Subcutaneous abdominal adipose tissue (tissue), 5 donors: ENCODE measurements around the gene BCO1.

ENCODE experiments used
- H3K27ac ChIP-seq: one replicate; pipeline ENCODE4 v1.7.0; 2013; ENCODE audit warnings: low read depth, mild to moderate bottlenecking, inconsistent platforms, low read length, moderate library complexity
- H3K27me3 ChIP-seq, 5 donors: one replicate each; pipeline ENCODE4 v1.7.0; 2013; ENCODE audit warnings: low read length in 5 of 5, inconsistent platforms in 1 of 5; ENCODE audit not compliant: control insufficient read depth in 5 of 5, insufficient read depth in 4 of 5
- H3K36me3 ChIP-seq, 5 donors: one replicate each; pipeline ENCODE4 v1.7.0; 2013; ENCODE audit warnings: low read length in 5 of 5; ENCODE audit not compliant: control insufficient read depth in 5 of 5, insufficient read depth in 5 of 5
- H3K4me1 ChIP-seq, 5 donors: one replicate each; pipeline ENCODE4 v1.7.0; 2013; ENCODE audit warnings: low read length in 5 of 5, mild to moderate bottlenecking in 3 of 5, moderate library complexity in 1 of 5; ENCODE audit not compliant: control insufficient read depth in 5 of 5, insufficient read depth in 5 of 5
- H3K4me3 ChIP-seq, 5 donors: one replicate each; pipeline ENCODE4 v1.7.0; 2013; ENCODE audit warnings: low read length in 5 of 5, low read depth in 1 of 5
- H3K9ac ChIP-seq, 5 donors: one replicate each; pipeline ENCODE4 v1.7.0; 2013; ENCODE audit warnings: low read length in 5 of 5, mild to moderate bottlenecking in 4 of 5, moderate library complexity in 3 of 5
- H3K9me3 ChIP-seq, 5 donors: one replicate each; pipeline ENCODE4 v1.7.0; 2013; ENCODE audit warnings: low read length in 5 of 5; ENCODE audit not compliant: control insufficient read depth in 5 of 5
- donor health status: healthy.
- donor health status: healthy.
- donor health status: healthy.
- donor health status: healthy.
- donor health status: healthy.

BCO1 gene

GRCh38 chr16:81313701-81314602 lies 75.5 kb downstream of the BCO1 start:
- H3K9me3 ChIP-seq: no peaks in the 10 kb centered on the region
- H3K9ac ChIP-seq: peak overlapping the region; percentile 45 to 81 (median 79)
- peaks cover 0 to 2% (median 0%) of the 10 kb centered on the region in 5 donors for H3K36me3 ChIP-seq
- H3K27me3 ChIP-seq: no peaks in the 10 kb centered on the region
- H3K4me1 ChIP-seq: peaks cover 9 to 27% (median 24%) of the 10 kb centered on the region in 5 donors
- H3K27ac ChIP-seq: peak overlapping the region; percentile 80
- peak overlapping the region; percentile 74 to 99 (median 97) for H3K4me3 ChIP-seq

- peak within 1 kb of the TSS; percentile 73 to 84 (median 79) for H3K9ac ChIP-seq
- no peaks in the 10 kb centered on the region for H3K27me3 ChIP-seq
- peaks cover 9 to 30% (median 24%) of the 10 kb centered on the region in 5 donors for H3K4me1 ChIP-seq
- H3K9me3 ChIP-seq: no peaks in the 10 kb centered on the region
- peak within 1 kb of the TSS; percentile 80 for H3K27ac ChIP-seq
- H3K4me3 ChIP-seq: peak within 1 kb of the TSS; percentile 74 to 99 (median 97)
- H3K36me3 ChIP-seq: peaks cover 0 to 2% (median 0%) of the 10 kb centered on the region in 5 donors
Measured at GRCh38 chr16:81314603-81315270, 76.2 kb downstream of the BCO1 start, which contains the start of gene GAN. TSS of gene GAN (plus strand) at chr16:81314962. CDS start at chr16:81315114, 152 bp downstream.

GRCh38 chr16:81315271-81316175 lies 77.0 kb downstream of the BCO1 start:
- peak overlapping the region; percentile 73 to 84 (median 79) for H3K9ac ChIP-seq
- peaks cover 9 to 30% (median 24%) of the 10 kb centered on the region in 5 donors for H3K4me1 ChIP-seq
- no peaks in the 10 kb centered on the region for H3K9me3 ChIP-seq

GRCh38 chr16:81316176-81316496 lies 77.6 kb downstream of the BCO1 start:
- Histone ChIP-seq H3K9me3 (no peaks in the 10 kb centered on the region), H3K36me3 (peaks cover 0 to 2% (median 0%) of the 10 kb centered on the region in 5 donors), H3K9ac (peak overlapping the region in 4 of 5 donors; percentile 73 to 84 (median 80)), H3K4me1 (peaks cover 9 to 30% (median 24%) of the 10 kb centered on the region in 5 donors), H3K27me3 (no peaks in the 10 kb centered on the region), H3K4me3 (peak overlapping the region; percentile 73 to 99 (median 79)), H3K27ac (peak overlapping the region; percentile 80)

More at GRCh38 chr16:81315271-81316175, 77.0 kb downstream of the BCO1 start:
- Histone ChIP-seq H3K27me3 (no peaks in the 10 kb centered on the region), H3K36me3 (peaks cover 0 to 2% (median 0%) of the 10 kb centered on the region in 5 donors), H3K4me3 (peak overlapping the region; percentile 73 to 99 (median 79)), H3K27ac (peak overlapping the region; percentile 80)

- Histone ChIP-seq H3K9me3 (no peaks in the 10 kb centered on the region), H3K4me1 (peaks cover 9 to 26% (median 19%) of the 10 kb centered on the region in 5 donors), H3K36me3 (no peaks in the 10 kb centered on the region), H3K9ac (no peak overlapping the region), H3K4me3 (no peak overlapping the region), H3K27me3 (no peaks in the 10 kb centered on the region), H3K27ac (no peak overlapping the region)
Measured at GRCh38 chr16:81318711-81319110, 80.2 kb downstream of the BCO1 start.

- Histone ChIP-seq H3K36me3 (peaks cover 0 to 3% (median 0%) of the 10 kb centered on the region in 5 donors), H3K27me3 (no peaks in the 10 kb centered on the region), H3K4me1 (peaks cover 5 to 19% (median 13%) of the 10 kb centered on the region in 5 donors), H3K4me3 (no peak overlapping the region), H3K9ac (no peak overlapping the region), H3K9me3 (no peaks in the 10 kb centered on the region), H3K27ac (peak overlapping the region; percentile 15)
Measured at GRCh38 chr16:81319221-81319912, 80.9 kb downstream of the BCO1 start.

DNA sequence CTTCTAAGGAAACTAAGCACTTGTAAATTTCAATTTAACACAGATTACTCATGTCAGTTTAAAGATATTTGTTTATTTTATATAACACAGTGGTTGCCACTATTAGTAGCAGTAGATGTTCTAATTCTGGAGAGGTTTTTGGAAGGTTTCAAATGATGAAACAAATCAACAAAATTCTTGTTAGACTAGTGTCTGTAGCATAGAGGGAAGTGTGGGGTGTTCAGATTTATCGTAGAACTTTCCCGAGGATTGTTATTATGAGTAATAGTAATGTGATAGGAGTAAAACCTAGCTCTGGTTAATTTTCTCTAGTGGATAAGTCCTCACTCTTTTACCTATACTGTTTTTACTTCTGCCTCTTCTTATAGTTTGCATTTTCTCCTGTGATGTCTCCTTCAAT lies 82.5 kb downstream of the BCO1 start:
- Histone ChIP-seq H3K36me3 (peaks cover 0 to 4% (median 0%) of the 10 kb centered on the region in 5 donors), H3K9ac (no peak overlapping the region), H3K4me3 (no peak overlapping the region), H3K27me3 (no peaks in the 10 kb centered on the region), H3K27ac (no peak overlapping the region), H3K9me3 (no peaks in the 10 kb centered on the region), H3K4me1 (peaks cover 2 to 12% (median 7%) of the 10 kb centered on the region in 5 donors)

DNA sequence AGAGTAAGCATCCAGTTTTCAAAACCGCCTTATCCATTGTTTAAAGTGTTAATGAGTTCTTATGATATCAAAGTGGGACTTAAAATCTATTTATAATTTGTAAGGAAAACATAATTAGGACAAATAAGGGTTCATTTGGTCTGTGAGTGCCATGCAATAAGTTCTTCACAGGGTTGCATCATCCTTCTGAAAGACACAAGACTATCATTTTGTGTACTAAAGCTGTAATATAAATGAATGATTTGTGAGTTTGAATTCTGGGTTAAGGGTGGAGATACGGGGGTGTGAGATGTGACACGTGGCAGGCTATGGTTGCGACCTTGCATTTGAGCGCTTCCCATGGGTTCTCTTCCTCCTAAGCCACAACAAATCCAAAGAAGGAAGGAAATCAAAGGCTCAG lies 83.0 kb downstream of the BCO1 start:
- Histone ChIP-seq H3K36me3 (peaks cover 0 to 4% (median 0%) of the 10 kb centered on the region in 5 donors), H3K4me3 (no peak overlapping the region), H3K4me1 (peaks cover 0 to 10% (median 4%) of the 10 kb centered on the region in 5 donors), H3K27ac (no peak overlapping the region), H3K9ac (no peak overlapping the region), H3K27me3 (no peaks in the 10 kb centered on the region), H3K9me3 (no peaks in the 10 kb centered on the region)

- Histone ChIP-seq H3K27me3 (no peaks in the 10 kb centered on the region), H3K36me3 (peaks cover 0 to 4% (median 0%) of the 10 kb centered on the region in 5 donors), H3K9me3 (no peaks in the 10 kb centered on the region), H3K4me1 (no peaks in the 10 kb centered on the region), H3K27ac (no peak overlapping the region), H3K4me3 (no peak overlapping the region), H3K9ac (no peak overlapping the region)
Measured at GRCh38 chr16:81324808-81325207, 86.3 kb downstream of the BCO1 start.
